ENCODE results near the gene RTN4.

GRCh38 chr2:55049043-55049820 is 1.0 kb downstream of the RTN4 start:
- TF ChIP-seq CTCF (IDR thresholded peaks at IDR 0.05) = peak; percentile 78
- TF ChIP-seq POLR2AphosphoS5 (IDR thresholded peaks at IDR 0.05; ENCODE audit: low read depth, low read length) = no peak

All from Panc1 (cell line).